PC-3 (cell line): ENCODE data around the gene TECPR2. TPM values are rescaled to one million over a fixed set of nuclear protein-coding genes. Genes with fewer than 3 reads are reported as not detected.

Experiments
- ATAC-seq: fragments of 200-7000 bp; cut with Tn5 transposase; 2 replicates; pipeline ENCODE4 v1.9.1; 2020; ENCODE audit warnings: mild to moderate bottlenecking, moderate library complexity
- BruUV-seq: library from RNA; stranded (reverse); fragments of 400-500 nt; replicated peaks from 2 replicates; lab custom pipeline; 2021; lab: Mats Ljungman, UMichigan
- CTCF ChIA-PET: fragments of 300-600 bp; sonication (Branson Sonifier 250); formaldehyde crosslinking; loops from one replicate; lab custom pipeline; 2022; ENCODE audit warnings: antibody characterized with exemption; lab: Charles Lee
- POLR2A ChIA-PET: fragments of 300-600 bp; sonication (Branson Sonifier 250); formaldehyde crosslinking; loops from one replicate; lab custom pipeline; 2022; ENCODE audit warnings: antibody characterized with exemption; ENCODE audit not compliant: unreplicated experiment; lab: Charles Lee
- DNase-seq: peaks from one replicate; pipeline ENCODE4 v3.0.0-alpha.2; 2015
- H2AFZ ChIP-seq: fragments of 300-600 bp; sonication (generic); 2 replicates; pipeline ENCODE4 v1.6.0; 2016; ENCODE audit warnings: antibody characterized with exemption, low read length
- H3F3A ChIP-seq: fragments of 300-600 bp; sonication (generic); one replicate; pipeline ENCODE4 v1.6.0; 2017; ENCODE audit warnings: antibody characterized with exemption, low read length, control low read depth, mild to moderate bottlenecking; ENCODE audit not compliant: unreplicated experiment
- H3K27ac ChIP-seq: fragments of 300-600 bp; sonication (generic); 2 replicates; pipeline ENCODE4 v1.5.1; 2016; ENCODE audit warnings: mild to moderate bottlenecking, low read length
- H3K27me3 ChIP-seq: fragments of 300-600 bp; sonication (generic); 2 replicates; pipeline ENCODE4 v1.6.1; 2016; ENCODE audit warnings: low read length, mixed read lengths
- H3K36me3 ChIP-seq: fragments of 300-600 bp; sonication (generic); 2 replicates; pipeline ENCODE4 v1.6.1; 2016; ENCODE audit warnings: low read depth, mixed run types, low read length, mixed read lengths
- H3K4me1 ChIP-seq: fragments of 300-600 bp; sonication (generic); 2 replicates; pipeline ENCODE4 v1.5.1; 2016; ENCODE audit warnings: low read length; ENCODE audit not compliant: insufficient read depth
- H3K4me2 ChIP-seq: fragments of 300-600 bp; sonication (generic); 2 replicates; pipeline ENCODE4 v1.6.0; 2016; ENCODE audit warnings: low read length
- H3K4me3 ChIP-seq: fragments of 300-600 bp; sonication (generic); 2 replicates; pipeline ENCODE4 v1.5.1; 2016; ENCODE audit warnings: mild to moderate bottlenecking, low read length, mixed read lengths
- H3K79me2 ChIP-seq: fragments of 300-600 bp; sonication (generic); 2 replicates; pipeline ENCODE4 v1.6.1; 2017; ENCODE audit warnings: low read length, mixed read lengths
- H3K9ac ChIP-seq: fragments of 300-600 bp; sonication (generic); 2 replicates; pipeline ENCODE4 v1.6.0; 2016; ENCODE audit warnings: mild to moderate bottlenecking, low read length
- H3K9me2 ChIP-seq: fragments of 300-600 bp; sonication (generic); replicated peaks from 2 replicates; pipeline ENCODE4 v1.6.1; 2016; ENCODE audit warnings: mixed run types, low read length, mixed read lengths
- H3K9me3 ChIP-seq: fragments of 300-600 bp; sonication (generic); 2 replicates; pipeline ENCODE4 v1.6.1; 2016; ENCODE audit warnings: low read length, mixed read lengths
- H4K20me1 ChIP-seq: fragments of 300-600 bp; sonication (generic); 2 replicates; pipeline ENCODE4 v1.6.1; 2016; ENCODE audit warnings: low read length, mixed read lengths
- CTCF ChIP-seq: fragments of 300-600 bp; sonication (generic); conservative IDR thresholded peaks from 2 replicates; pipeline ENCODE4 v1.5.1; 2017; ENCODE audit warnings: antibody characterized with exemption, low read depth, mild to moderate bottlenecking, low read length
- EZH2 ChIP-seq: fragments of 300-600 bp; sonication (generic); IDR thresholded peaks from one replicate; pipeline ENCODE4 v1.6.1; 2017; ENCODE audit warnings: antibody characterized with exemption, mild to moderate bottlenecking, low read length; ENCODE audit not compliant: unreplicated experiment
- EZH2phosphoT487 ChIP-seq: fragments of 300-600 bp; sonication (generic); IDR thresholded peaks from 2 replicates; pipeline ENCODE4 v1.6.1; 2018; ENCODE audit warnings: mild to moderate bottlenecking, antibody characterized with exemption, low read length, borderline replicate concordance
- intact Hi-C: fragments of 100-400 bp; cut with micrococcal nuclease; formaldehyde crosslinking; loops from 2 replicates; pipeline ENCODE4 v1.9.0; 2023
- total RNA-seq: library from RNA; depleted of rRNA; stranded (reverse); fragments of >200 nt; gene quantifications from 2 replicates; pipeline ENCODE4 v1.2.3, GENCODE V29; 2014

TECPR2 gene
- total RNA-seq, 1 experiment from 2014 or later, result 15.7 TPM

GRCh38 chr14:102378830-102379229 is 16.1 kb downstream of the TECPR2 start:
- Histone ChIP-seq H3K4me3 (no peak overlapping the region), H2AFZ (no peak overlapping the region), H3K79me2 (no peaks in the 10 kb centered on the region), H3F3A (no peaks in the 10 kb centered on the region), H3K4me1 (no peaks in the 10 kb centered on the region), H3K36me3 (peaks cover 6% of the 10 kb centered on the region), H3K9me3 (no peaks in the 10 kb centered on the region), H3K27ac (no peak overlapping the region), H4K20me1 (no peaks in the 10 kb centered on the region), H3K27me3 (no peaks in the 10 kb centered on the region), H3K4me2 (no peak overlapping the region), H3K9me2 (no peaks in the 10 kb centered on the region), H3K9ac (no peak overlapping the region)
- ChIA-PET CTCF (no interaction called here), POLR2A (interaction anchor here (0.8 kb wide), 1 partner anchor 11 kb away, joined by 6 read pairs; no protein-coding TSS in a partner anchor)
- TF ChIP-seq CTCF (no peak), EZH2phosphoT487 (no peak), EZH2 (no peak)
- intact Hi-C loops, result no loop called here
- no TSS peak for BruUV-seq
- no peak for DNase-seq
- ATAC-seq, result no peak

- DNase-seq (no peak), ATAC-seq (no peak)
- Histone ChIP-seq H3K9me2 (no peaks in the 10 kb centered on the region), H2AFZ (no peak overlapping the region), H4K20me1 (no peaks in the 10 kb centered on the region), H3K27ac (no peak overlapping the region), H3K27me3 (no peaks in the 10 kb centered on the region), H3K36me3 (no peaks in the 10 kb centered on the region; the same call in 1 of the 2 replicates), H3F3A (no peaks in the 10 kb centered on the region), H3K9ac (no peak overlapping the region), H3K9me3 (no peaks in the 10 kb centered on the region), H3K4me2 (no peak overlapping the region), H3K79me2 (no peaks in the 10 kb centered on the region), H3K4me1 (peaks cover 5% of the 10 kb centered on the region; the same call in 1 of the 2 replicates), H3K4me3 (no peak overlapping the region)
- no TSS peak for BruUV-seq
- no peak for TF ChIP-seq EZH2phosphoT487
- no peak for TF ChIP-seq EZH2
- no peak for TF ChIP-seq CTCF
- intact Hi-C loops, result no loop called here
- POLR2A ChIA-PET, result no interaction called here
- CTCF ChIA-PET, result no interaction called here
Measured at GRCh38 chr14:102387086-102387485, 24.3 kb downstream of the TECPR2 start.

- Histone ChIP-seq H3K9me3 (no peaks in the 10 kb centered on the region), H4K20me1 (no peaks in the 10 kb centered on the region), H3F3A (no peaks in the 10 kb centered on the region), H3K4me1 (peaks cover 5% of the 10 kb centered on the region; the same call in 1 of the 2 replicates), H3K27me3 (no peaks in the 10 kb centered on the region), H3K4me3 (no peak overlapping the region), H3K36me3 (no peaks in the 10 kb centered on the region; the same call in 1 of the 2 replicates), H3K27ac (no peak overlapping the region), H3K9ac (no peak overlapping the region), H3K79me2 (no peaks in the 10 kb centered on the region), H2AFZ (no peak overlapping the region), H3K9me2 (no peaks in the 10 kb centered on the region), H3K4me2 (no peak overlapping the region)
- TF ChIP-seq CTCF (no peak), EZH2 (no peak), EZH2phosphoT487 (no peak)
- no peak for DNase-seq
- no TSS peak for BruUV-seq
- ChIA-PET CTCF (no interaction called here), POLR2A (no interaction called here)
- intact Hi-C loops, result no loop called here
- ATAC-seq, result no peak
Measured at GRCh38 chr14:102389246-102389645, 26.5 kb downstream of the TECPR2 start.
